Esophagus squamous epithelium (tissue), 5 donors: ENCODE measurements around the gene DUSP2. TPM values are rescaled to one million over a fixed set of nuclear protein-coding genes. Genes with fewer than 3 reads are reported as not detected.
A peak's percentile ranks its signal among the peaks of the same experiment; 100 is the strongest.

Experiments used
- DNase-seq: peaks from one replicate; lab custom pipeline; 2025; lab: John Stamatoyannopoulos, UW
- H3K27ac ChIP-seq, 4 donors: fragments of 200-600 bp; sonication (generic); one replicate each; pipeline ENCODE4 v1.5.1; 2016 to 2019; ENCODE audit warnings: mild to moderate bottlenecking in 1 of 4
- H3K27me3 ChIP-seq, 4 donors: fragments of 200-600 bp; sonication (generic); 1 replicate in 3 of 4; 2 replicates in 1 of 4; pipeline versions ENCODE4 v1.5.1 to v1.6.0; 2017 to 2021; ENCODE audit warnings: antibody characterized with exemption in 1 of 4
- H3K36me3 ChIP-seq, 3 donors: fragments of 200-600 bp; sonication (generic); one replicate each; pipeline ENCODE4 v1.5.1; 2016 to 2019
- H3K4me1 ChIP-seq, 3 donors: fragments of 200-600 bp; sonication (generic); one replicate each; pipeline ENCODE4 v1.5.1; 2017 to 2019
- H3K4me3 ChIP-seq, 4 donors: fragments of 200-600 bp; sonication (generic); 1 replicate in 3 of 4; 2 replicates in 1 of 4; pipeline ENCODE4 v1.5.1; 2016 to 2019; ENCODE audit warnings: mild to moderate bottlenecking in 2 of 4, moderate library complexity in 1 of 4
- H3K9me3 ChIP-seq, 3 donors: fragments of 200-600 bp; sonication (generic); one replicate each; pipeline ENCODE4 v1.5.1; 2016 to 2019
- CTCF ChIP-seq, 6 experiments: fragments of 450-650 bp in 4 of 6; fragments of 200-600 bp in 2 of 6; sonication (generic) in 2 of 6; IDR thresholded peaks; one replicate each; pipeline ENCODE4 v1.5.1; 2016 to 2019; ENCODE audit warnings: antibody characterized with exemption in 6 of 6, mild to moderate bottlenecking in 4 of 6, moderate library complexity in 4 of 6
- POLR2A ChIP-seq, 4 donors: fragments of 450-650 bp; IDR thresholded peaks; one replicate each; pipeline ENCODE4 v1.6.1; 2017; ENCODE audit warnings: antibody characterized with exemption in 4 of 4, mild to moderate bottlenecking in 4 of 4, moderate library complexity in 3 of 4
- WGBS, 2 donors: methylation state at CpG; one replicate each; pipeline ENCODE4 v1.1.5; 2018; 5-methylcytosine and 5-hydroxymethylcytosine counted together
- intact Hi-C: fragments of 100-400 bp; cut with DNase I; formaldehyde crosslinking; loops from one replicate; pipeline ENCODE4 v1.15.0; 2022
- total RNA-seq, 4 donors: library from RNA; depleted of rRNA; stranded (reverse); fragments of >200 nt; gene quantifications; one replicate each; pipeline ENCODE4 v1.1.0, GENCODE V29; 2016
- donor health status: DM: yes; HTN: yes; CAD: no.

Gene DUSP2
- total RNA-seq, 4 donors from 2014 or later = 1.5 to 10.3 (median 5.6) TPM

GRCh38 chr2:96097951-96098823, 47.1 kb downstream of the DUSP2 start:
- Histone ChIP-seq H3K4me3 (no peak overlapping the region), H3K9me3 (no peaks in the 10 kb centered on the region), H3K4me1 (peaks cover 0 to 10% (median 0%) of the 10 kb centered on the region in 3 donors), H3K36me3 (no peaks in the 10 kb centered on the region), H3K27me3 (peaks cover 0 to 7% (median 0%) of the 10 kb centered on the region in 4 donors), H3K27ac (peak overlapping the region in 3 of 4 donors; percentile 48 to 70 (median 55))
- WGBS, 2 donors = 62 to 80% methylated on average over 4 to 6 of the region's 7 CpGs
- no peak for DNase-seq
- TF ChIP-seq POLR2A (IDR thresholded peaks at IDR 0.05) = no peak
- TF ChIP-seq CTCF (IDR thresholded peaks at IDR 0.05) = no peak
- intact Hi-C loops = no loop called here

GRCh38 chr2:96097441-96097840, 47.8 kb downstream of the DUSP2 start:
- peaks cover 0 to 13% (median 0%) of the 10 kb centered on the region in 4 donors for H3K27me3 ChIP-seq
- 80 to 85% methylated on average over 5 of the region's 5 CpGs for WGBS, 2 donors
- intact Hi-C loops = no loop called here
- H3K4me3 ChIP-seq = no peak overlapping the region
- no peaks in the 10 kb centered on the region for H3K9me3 ChIP-seq
- no peaks in the 10 kb centered on the region for H3K36me3 ChIP-seq
- no peak for DNase-seq
- H3K4me1 ChIP-seq = peaks cover 0 to 10% (median 0%) of the 10 kb centered on the region in 3 donors
- no peak overlapping the region for H3K27ac ChIP-seq
- no peak for TF ChIP-seq CTCF (IDR thresholded peaks at IDR 0.05)
- no peak for TF ChIP-seq POLR2A (IDR thresholded peaks at IDR 0.05)

GRCh38 chr2:96095116-96095636, 50.1 kb downstream of the DUSP2 start:
- H3K27me3 ChIP-seq = peaks cover 0 to 30% (median 0%) of the 10 kb centered on the region in 4 donors
- WGBS, 2 donors = 82 to 83% methylated on average over 7 of the region's 7 CpGs
- H3K4me3 ChIP-seq = no peak overlapping the region
- intact Hi-C loops = no loop called here
- H3K27ac ChIP-seq = no peak overlapping the region
- H3K9me3 ChIP-seq = no peaks in the 10 kb centered on the region
- H3K4me1 ChIP-seq = peaks cover 0 to 19% (median 0%) of the 10 kb centered on the region in 3 donors
- TF ChIP-seq POLR2A (IDR thresholded peaks at IDR 0.05) (no peak), CTCF (IDR thresholded peaks at IDR 0.05) (no peak)
- no peaks in the 10 kb centered on the region for H3K36me3 ChIP-seq
- DNase-seq = no peak

GRCh38 chr2:96093528-96093927, 51.7 kb downstream of the DUSP2 start:
- H3K9me3 ChIP-seq = no peaks in the 10 kb centered on the region
- no peak for TF ChIP-seq CTCF (IDR thresholded peaks at IDR 0.05)
- no peak for TF ChIP-seq POLR2A (IDR thresholded peaks at IDR 0.05)
- DNase-seq = no peak
- peaks cover 0 to 15% (median 0%) of the 10 kb centered on the region in 3 donors for H3K4me1 ChIP-seq
- no peak overlapping the region for H3K4me3 ChIP-seq
- H3K36me3 ChIP-seq = no peaks in the 10 kb centered on the region
- H3K27me3 ChIP-seq = peaks cover 0 to 46% (median 0%) of the 10 kb centered on the region in 4 donors
- intact Hi-C loops = no loop called here
- H3K27ac ChIP-seq = no peak overlapping the region
- 89 to 92% methylated on average over 4 of the region's 4 CpGs for WGBS, 2 donors

Other genes starting within 250 kb of the DUSP2 start
- 10 to 100 TPM in 2 of 4 donors, 1 to 10 TPM in 2; 4.1 to 29.4 (median 16.7) TPM for gene ANKRD36C, start 153.6 kb downstream of the DUSP2 start, total RNA-seq
- 1 to 10 TPM in 1 of 4 donors, under 1 TPM in 3; 0.18 to 2.1 (median 0.48) TPM for gene GPAT2, start 110.5 kb downstream of the DUSP2 start, total RNA-seq
- 1 to 10 TPM in 1 of 4 donors, under 1 TPM in 2, not detected in 1; 0.04 to 1.2 (median 0.38) TPM for gene ADRA2B, start 28.9 kb downstream of the DUSP2 start, total RNA-seq
- gene ASTL, start 6.9 kb downstream of the DUSP2 start, total RNA-seq = under 1 TPM in 2 of 4 donors, not detected in 2; 0.30 to 0.53 TPM
- gene STARD7, start 63.4 kb upstream of the DUSP2 start, total RNA-seq = 100 to 1,000 TPM in 3 of 4 donors, 10 to 100 TPM in 1; 84.2 to 137 (median 111) TPM
- gene TMEM127, start 120.6 kb upstream of the DUSP2 start, total RNA-seq = 10 to 100 TPM; 26.0 to 45.9 (median 30.5) TPM
- 100 to 1,000 TPM in 1 of 4 donors, 10 to 100 TPM in 3; 60.6 to 128 (median 80.1) TPM for gene CIAO1, start 120.8 kb upstream of the DUSP2 start, total RNA-seq
- gene SNRNP200, start 160.1 kb upstream of the DUSP2 start, total RNA-seq = 10 to 100 TPM; 55.3 to 90.0 (median 68.6) TPM
- gene ITPRIPL1, start 179.9 kb upstream of the DUSP2 start, total RNA-seq = 1 to 10 TPM; 1.8 to 4.1 (median 2.5) TPM
- 10 to 100 TPM in 2 of 4 donors, 1 to 10 TPM in 2; 4.2 to 21.5 (median 11.4) TPM for gene NCAPH, start 190.3 kb upstream of the DUSP2 start, total RNA-seq